ENCODE results near the gene AK3.

The AK3 gene

DNA sequence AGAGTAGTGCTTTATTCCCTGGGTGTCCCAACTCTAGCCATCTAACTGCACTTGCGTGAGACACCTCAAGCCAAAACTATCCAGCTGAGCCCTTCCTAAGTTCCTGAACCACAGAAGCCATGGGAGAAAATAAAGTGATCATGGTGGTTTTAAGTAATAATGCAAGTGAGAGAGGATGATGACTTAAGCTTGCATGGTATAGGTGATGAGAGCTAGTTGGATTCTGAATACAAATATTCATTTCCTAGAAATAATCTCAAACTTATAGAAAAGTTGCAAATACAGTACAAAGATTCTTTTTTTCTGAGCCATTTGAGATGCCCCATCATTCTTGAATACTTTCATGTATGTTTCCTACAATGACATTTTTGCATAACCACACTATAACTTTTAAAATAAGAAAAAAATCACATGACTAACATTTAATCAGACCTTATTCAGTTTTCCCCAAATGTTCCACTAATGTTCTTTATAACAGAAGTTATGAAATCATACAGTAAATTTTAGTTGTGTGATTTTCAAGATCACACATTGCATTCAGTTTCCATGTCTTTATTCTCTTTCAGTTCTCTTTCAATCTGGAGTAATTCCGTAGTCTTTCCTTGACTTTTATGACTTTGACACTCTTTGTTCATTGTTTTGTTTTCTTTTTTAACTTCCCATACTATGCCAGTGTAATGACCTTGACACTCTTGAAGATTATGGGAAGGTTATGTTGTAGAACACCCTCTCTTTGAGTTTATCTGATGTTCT lies 5.5 kb upstream of the AK3 start:
- DNase-seq = no peak

DNA sequence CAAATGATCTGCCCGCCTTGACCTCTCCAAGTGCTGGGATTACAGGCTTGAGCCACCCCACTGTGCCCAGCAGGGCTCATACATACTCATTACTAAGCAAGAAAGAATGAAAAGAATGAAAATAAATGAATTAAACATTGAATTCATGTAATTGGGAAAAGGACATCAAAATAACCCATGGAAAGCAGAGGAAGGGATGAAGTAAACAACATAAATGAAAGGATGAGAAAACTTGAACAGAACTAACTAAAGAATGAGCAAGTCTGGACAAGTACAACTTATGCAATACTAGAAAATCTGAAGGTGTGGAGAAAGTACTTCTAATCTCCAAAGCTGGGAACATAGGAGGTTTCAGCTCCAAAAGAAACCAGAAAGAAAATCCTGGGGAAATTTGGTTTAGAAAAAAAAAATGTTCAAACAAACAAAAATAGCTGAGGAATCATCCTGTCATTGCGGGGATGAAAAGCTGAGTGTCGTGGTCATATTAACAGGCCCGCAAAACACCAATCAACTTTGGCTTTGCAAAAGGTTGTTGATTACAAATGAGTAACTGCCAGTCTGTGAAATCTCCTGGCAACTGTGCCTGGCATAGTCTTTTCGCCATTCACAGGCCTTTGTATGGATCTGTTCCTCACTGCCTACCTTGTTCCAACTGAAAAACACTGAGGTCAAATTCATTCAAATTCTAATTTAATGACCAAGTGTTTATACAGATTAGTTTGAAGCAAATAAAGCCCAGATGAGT lies 2.3 kb upstream of the AK3 start:
- DNase-seq = no peak

DNA sequence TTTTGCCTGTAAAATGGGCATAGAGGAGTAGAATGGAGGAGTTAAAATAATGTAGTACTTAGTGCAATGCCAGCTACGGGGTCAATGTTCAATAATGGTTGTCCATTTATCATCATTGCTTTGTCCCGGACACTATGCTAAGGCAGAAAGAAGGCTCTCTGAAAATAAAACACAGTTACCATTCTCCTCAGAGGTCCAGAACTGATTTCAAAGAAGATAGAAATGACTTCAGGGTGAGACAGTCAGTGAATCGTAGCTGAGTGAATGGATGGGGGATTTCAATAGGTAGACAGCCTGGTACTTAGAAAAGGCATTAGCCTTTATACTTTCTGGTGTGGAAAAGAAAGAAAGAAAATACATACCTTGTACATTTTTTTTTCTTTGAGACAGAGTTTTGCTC lies 1.2 kb upstream of the AK3 start:
- DNase-seq = no peak

DNA sequence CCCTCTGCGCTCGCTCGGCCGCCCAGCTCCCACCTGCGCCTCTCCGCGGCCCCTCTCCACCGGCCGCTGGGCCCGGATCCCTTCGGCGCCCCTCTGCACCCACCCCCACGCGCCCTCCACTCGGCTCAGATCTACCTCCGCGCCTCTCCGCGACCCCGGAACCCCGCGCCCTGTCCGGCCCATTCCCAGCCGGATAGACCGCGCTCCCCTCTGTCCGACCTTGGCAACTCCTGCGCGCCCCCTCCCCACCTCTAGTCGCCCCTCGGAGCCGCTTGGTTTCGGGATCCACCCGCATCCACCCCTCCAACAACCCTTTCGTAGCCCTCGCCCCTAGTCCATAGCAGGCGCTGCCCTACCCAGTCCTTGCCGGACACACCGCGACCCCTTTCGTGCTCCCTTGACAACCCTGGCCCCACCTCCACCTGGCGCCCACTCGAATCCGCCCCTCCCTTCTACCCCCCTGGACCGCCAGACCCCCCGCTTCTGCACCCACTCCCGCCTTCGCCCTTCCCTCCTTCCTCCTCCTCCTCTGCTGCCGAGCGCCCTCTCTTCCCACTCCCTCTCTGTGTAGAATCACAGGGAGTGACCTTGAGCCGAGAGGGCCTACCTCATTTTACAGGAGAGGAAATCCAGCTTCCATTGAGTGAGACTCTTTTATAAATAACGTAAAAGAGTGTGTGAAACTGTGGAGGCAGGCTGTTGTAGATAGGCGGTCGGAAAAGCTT lies 525 bp upstream of the AK3 start:
- DNase-seq = peak; percentile 10

DNA sequence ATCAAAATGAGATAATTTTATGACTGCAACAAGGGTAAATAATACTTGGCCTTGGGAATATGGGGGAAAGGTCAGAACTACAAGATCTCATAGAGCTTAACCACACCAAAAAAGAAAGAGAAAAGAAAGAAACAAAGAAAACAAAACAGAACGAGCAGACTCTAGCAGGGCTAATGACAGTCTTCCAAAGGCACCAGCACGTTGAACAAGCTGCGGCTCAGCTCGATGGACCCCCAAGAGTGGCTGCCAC lies 689 bp downstream of the AK3 start:
- DNase-seq = no peak

DNA sequence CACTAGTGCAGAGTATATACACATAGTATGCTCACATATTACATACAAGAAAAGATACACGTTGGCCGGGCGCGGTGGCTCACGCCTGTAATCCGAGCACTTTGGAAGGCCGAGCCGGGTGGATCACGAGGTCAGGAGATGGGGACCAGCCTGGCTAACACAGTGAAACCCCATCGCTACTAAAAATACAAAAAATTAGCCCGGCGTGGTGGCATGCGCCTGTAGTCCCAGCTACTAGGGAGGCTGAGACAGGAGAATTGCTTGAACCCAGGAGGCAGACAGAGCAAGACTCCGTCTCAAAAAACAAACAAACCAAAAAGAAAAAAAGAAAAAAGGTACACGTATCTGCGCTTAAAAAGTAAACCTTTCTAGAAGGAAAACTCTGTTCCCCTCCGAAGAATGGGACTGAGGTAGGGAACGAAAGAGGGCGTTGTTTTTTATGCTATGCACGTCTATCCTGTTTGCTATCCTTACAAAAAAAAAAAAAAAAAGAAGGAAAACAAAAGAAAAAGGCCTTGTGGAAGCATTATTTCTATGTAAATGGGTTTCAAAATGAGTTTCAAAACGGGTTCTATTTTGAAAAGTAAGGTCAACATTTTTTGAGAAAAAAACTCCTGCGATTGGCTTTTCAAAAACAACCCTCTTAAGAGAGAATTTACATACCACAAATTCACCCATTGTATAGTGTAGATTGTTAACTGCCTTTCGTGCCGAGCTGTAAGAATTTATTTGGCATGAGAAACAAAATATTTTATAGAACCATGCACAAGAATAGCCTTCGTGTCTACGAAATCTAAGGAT lies 1.2 kb downstream of the AK3 start:
- no peak for DNase-seq

DNA sequence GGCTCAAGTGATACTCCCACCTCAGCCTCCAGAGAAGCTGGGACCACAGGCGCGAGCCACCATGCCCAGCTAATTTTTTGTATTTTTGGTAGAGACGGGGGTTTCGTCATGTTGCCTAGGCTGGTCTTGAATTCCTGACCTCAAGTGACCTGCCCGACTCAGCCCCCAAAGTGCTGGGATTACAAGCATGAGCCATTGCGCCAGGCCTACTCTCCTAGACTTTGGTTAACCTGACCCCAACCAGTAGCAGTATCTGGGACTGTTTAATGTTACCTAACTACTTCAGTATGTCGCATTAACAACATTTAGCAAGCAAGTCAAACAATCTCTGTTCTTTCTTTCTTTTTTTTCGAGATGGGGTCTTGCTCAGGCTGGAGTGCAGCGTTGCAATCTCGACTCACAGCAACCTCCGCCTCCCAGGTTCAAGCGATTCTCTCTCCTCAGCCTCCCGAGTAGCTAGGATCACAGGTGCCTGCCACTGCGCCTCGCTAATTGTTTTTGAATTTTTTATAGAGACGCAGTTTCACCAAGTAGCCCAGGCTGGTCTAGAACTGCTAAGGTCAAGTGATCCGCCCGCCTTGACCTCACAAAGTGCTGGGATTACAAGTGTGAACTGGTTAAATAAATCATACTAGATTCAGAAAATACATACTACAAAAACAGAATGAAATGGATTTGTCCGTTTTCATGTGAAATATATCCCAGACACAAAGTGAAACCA lies 2.0 kb downstream of the AK3 start:
- DNase-seq = no peak

DNA sequence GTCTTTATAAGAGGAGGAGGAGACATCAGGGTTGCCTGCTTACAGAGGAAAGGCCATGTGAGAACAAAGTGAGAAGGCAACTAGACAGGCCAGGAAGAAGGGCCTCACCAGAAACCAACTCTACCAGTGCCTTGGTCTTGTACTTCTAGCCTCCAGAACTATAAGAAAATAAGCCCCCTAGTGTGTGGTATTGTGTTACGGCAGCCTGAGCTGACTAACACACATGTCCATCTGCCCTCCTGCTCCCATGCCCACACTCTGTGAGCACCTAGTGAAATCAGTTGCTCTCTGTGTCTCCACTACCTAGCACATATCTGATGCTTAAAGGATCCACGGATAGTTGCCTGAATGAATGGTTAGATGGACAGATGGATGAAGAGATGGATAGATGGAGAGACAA lies 6.9 kb downstream of the AK3 start:
- no peak for DNase-seq

DNA sequence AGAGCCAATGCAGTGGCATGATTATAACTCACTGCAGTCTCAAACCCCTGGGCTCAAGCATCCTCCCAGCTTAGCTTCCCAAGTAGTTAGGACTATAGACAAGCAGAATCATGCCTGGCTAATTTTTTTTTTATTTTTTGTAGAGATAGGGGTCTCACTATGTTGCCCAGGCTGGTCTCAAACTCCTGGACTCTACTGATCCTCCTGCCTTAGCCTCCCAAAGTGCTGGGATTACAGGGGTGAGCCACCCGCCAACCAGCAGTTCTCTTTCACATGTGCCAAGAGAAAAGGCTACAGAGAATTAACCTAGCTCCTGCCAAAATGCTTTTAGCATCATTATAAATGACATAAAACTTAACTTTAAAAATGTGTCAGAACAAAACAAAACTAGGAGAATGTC lies 8.1 kb downstream of the AK3 start:
- no peak for DNase-seq

DNA sequence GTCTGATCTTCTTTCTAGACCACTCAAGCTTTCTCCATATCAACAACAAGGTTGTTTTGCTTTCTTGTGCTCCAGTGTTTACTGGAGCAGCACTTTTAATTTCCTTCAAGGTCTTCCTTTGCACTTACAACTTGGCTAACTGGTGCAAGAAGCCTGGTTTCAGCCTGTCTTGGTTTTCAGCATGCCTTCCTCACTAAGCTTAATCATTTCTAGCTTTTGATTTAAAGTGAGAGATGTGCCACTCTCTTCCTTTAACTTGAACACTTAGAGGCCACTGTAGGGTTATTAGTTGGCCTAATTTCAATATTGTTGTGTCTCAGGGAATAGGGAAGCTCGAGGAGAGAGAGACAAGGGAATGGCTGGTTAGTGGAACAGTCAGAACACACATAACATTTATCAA lies 13.4 kb downstream of the AK3 start:
- no peak for DNase-seq

DNA sequence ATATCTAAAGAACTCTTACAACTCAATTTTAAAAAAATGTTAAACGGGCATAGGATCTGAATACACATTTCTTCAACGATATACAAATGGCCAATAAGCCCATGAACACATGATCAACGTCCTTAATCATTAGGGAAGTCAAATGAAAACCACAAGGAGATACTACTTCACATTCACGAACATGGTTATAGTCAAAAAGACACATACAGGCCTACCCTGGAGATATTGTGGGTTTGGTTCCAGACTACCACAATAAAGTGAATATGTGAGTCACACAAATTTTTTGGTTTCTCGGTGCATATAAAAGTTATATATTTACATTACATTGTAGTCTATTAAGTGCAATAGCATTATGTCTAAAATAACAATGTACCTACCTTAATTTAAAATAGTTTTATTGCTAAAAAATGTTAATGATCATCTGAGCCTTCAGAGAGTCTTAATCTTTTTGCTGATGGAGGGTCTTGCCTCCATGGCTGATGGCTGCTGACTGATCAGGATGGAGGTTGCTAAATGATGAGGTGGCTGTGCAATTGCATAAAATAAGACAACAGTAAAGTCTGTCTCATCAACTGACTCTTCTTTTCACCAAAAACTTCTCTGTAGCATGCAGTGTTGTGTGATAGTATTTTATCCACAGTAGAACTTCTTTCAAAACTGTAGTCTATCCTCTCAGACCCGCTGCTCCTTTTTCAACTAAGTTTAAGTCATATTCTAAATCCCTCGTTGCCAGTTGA lies 15.1 kb downstream of the AK3 start:
- no peak for DNase-seq

DNA sequence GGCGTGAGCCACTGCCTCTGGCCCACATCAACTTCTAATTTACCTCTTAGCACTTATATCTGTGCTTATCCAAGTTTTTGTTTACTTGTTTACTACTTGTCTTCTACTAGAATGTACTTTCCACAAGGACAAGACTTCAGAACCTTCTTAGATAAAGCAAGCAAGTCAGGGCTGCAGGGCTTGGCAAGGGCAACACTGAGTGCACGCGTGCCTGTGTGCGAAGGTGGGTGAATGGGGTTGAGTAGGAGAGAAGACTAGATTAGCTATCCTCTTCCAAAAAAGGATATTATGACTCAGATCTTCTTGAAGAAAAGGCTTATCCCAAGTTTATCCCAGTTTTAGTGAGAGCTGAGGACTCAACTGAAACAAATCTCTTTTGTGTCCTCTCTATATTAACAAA lies 19.3 kb downstream of the AK3 start:
- no peak for DNase-seq

DNA sequence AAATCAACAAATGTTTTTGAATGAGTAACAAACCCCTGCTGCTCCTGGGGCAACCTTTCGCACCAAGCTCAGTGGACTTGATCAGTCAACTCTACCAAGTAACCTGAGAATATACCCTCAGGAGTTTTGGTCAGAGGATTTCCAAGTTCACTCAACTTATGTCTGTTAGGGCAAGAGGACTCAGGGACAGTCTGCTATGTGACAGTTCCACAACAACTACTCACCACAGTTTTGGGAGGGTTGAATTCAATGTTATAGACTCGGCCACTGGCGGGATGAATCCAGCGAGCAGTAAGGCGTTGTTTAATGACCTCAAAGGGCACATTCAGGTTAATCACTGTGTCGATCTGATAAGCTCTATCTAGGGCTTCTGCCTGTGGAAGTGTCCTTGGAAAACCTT lies 22.1 kb downstream of the AK3 start:
- DNase-seq = no peak

DNA sequence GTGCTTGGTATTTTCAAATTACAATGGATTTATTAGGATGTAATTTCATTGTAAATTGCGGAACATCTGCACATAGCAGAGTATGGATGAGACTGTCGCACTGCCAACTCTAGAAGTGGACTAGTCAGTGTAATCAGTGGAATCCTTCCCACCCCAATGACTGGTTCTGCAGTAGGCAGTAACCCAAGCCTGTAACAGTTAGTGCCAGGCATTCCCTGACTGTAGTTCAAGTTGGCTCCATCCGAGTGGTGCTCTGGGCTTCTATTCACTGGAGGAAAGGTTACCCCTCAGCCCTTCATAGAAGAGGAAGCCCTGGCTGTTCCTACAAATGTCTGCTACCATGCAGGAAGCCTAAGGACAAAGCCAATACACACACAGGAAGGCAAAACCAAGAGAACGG lies 23.2 kb downstream of the AK3 start:
- DNase-seq = no peak

DNA sequence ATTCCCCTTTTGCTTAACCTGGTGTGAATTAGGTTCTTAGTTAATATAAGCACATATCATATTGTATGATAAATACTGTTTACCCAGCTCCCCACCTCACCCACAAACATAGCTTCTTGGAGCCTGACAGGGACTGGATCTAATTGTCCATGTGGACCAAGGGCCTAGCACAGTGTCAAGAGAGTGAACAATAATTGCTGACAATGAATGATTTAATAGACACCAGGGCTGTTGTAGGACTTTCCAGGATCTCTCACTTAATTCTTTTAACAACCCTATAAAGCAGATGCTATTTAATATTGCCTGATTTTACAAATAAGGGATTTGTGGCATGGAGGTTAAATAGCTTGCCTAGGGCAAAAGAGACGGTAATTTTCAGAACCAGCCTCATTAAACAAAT lies 24.8 kb downstream of the AK3 start:
- DNase-seq = no peak

DNA sequence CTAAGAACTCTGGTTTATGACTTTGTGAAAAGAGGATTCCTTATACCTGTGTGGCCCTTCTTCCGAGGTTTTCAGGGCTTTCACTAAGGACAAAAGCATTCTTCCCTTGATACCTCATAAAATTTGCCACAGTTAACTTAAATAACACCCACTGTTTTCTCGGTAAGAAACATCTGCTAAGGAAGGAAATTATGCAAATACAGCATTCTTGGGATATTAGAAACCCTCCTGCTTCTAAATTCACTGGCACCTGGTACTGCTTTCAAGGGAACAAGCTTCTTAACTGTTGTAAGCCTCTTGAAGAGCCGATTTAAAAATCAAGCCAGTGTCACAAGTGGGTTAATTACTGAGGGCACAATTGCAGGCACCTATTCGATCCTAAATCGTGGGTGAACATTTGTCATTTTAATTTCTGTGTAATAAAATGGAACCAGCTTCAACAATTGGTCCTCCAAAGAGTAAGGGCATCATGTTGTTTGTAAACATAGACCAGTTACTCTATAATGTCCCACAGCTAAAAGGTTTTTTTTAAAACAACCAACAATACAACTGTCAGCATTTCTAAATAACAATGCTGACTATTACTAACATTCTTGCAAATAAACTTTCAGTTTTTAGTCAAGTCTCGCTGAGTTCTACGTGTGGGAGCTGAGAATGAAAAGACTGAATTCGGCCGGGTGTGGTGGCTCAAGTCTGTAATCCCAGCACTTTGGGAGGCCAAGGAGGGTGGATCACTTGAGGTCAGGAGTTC lies 26.6 kb downstream of the AK3 start:
- no peak for DNase-seq

DNA sequence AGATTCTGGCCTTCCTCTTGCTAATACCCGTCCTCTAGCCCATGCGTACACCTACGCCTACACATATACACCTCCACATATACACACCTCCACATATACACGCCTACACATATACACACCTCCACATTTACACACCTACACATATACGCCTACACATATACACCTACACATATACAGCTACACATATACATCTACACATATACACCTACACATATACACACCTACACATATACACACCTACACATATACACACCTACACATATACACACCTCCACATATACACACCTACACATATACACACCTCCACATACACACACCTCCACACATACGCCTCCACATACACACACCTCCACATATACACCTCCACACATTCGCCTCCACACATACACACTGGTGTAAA lies 27.2 kb downstream of the AK3 start:
- no peak for DNase-seq

DNA sequence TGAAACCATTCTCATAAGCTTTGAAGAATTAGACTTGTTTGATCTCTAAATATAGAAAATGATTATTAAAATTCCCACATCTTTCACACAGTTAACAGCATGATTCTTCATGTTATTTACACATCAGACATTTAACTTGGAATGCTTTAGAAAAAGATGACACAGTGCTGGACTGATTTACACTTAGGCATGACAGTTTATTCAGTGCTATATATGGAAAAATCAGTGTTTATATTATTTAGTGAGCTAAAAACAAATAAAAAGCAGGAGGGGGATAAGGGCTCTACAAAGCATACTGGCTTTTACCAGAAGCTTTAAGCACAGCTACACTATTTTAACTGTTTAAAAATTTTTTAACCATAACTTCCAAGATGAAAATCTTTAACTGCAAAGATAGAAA lies 31.6 kb downstream of the AK3 start:
- DNase-seq = no peak

DNA sequence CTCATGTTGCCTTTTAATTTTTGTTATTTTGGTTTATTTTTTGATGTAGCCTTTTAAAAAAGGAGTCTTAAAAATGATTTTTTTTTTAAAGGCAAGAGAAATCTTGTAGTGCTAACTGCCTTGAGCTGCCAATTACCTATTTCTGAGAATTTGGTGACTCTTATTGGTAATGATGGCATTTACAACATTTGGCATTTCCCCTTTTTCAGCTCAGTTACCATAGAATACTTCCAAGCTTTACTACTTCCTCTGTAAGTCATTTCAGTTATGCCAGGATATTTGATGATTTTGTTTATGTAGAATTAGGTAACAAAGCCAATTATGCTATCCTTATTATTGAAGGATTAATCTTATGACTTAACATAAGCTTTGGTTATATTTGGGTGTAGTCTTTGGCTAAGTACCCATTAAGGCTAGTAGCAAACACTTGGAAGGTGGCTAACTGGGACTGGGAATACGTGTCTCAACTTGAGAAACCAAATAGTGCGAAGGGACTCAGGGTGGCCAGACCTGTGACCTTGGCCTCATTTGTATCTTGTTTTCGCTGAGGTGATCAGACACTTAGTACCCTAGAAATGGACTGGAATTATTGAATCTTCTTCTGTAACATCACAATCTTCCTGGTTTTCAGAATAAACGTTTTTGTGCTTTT lies 33.9 kb downstream of the AK3 start:
- no peak for DNase-seq

DNA sequence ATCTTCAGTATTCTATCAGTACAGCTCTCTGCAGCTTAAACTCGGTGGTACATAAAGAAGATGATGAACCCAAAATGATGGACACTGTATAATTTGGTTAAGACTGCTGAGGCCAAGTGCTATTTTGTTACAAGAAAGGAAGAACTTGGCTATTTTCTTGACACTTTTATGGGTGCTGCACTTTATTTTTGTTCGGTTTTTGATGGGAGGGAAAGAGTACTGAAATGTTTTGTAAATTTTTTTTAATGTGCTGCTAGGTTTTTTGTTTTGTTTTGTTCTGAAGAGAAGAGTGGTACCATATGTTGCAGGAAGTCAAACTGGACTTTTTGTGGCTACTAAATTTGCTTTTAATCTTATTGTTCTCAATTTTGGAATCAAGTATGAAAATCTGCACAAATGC lies 35.0 kb downstream of the AK3 start:
- DNase-seq = no peak

DNA sequence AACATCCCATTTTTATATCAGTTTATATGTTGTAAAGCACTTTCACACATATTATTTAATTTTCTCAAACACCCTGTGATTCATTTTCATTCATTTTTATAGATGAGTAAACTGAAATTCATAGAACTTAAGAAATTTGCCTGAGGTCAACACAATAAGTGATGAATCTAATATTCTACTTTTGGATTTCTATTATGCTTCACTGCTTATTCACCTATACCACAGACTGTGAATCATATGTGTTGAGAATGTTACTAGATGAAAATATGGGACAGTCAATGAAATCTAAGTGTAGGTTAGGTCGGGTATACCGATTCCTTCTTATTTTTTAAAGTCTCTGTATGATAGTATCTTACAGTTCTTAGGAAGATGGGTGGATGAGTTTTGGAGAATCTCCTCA lies 36.9 kb downstream of the AK3 start:
- DNase-seq = no peak
